Suprapubic skin (tissue), 4 donors: ENCODE data around the gene PLCXD3.

Experiments
- CTCF ChIP-seq, 2 donors: fragments of 200-600 bp in 1 of 2; fragments of 450-650 bp in 1 of 2; sonication (generic) in 1 of 2; IDR thresholded peaks; one replicate each; pipeline ENCODE4 v1.5.1; 2016 to 2019; ENCODE audit warnings: antibody characterized with exemption in 2 of 2, mild to moderate bottlenecking in 1 of 2, moderate library complexity in 1 of 2
- EP300 ChIP-seq: sonication (generic); formaldehyde crosslinking; IDR thresholded peaks from one replicate; pipeline ENCODE4 v1.6.1; 2017; ENCODE audit warnings: antibody characterized with exemption
- POLR2A ChIP-seq, 2 donors: fragments of 450-650 bp; IDR thresholded peaks; one replicate each; pipeline ENCODE4 v1.6.1; 2017; ENCODE audit warnings: antibody characterized with exemption in 2 of 2, mild to moderate bottlenecking in 2 of 2, moderate library complexity in 2 of 2
- POLR2AphosphoS5 ChIP-seq, 3 donors: sonication (generic); formaldehyde crosslinking; IDR thresholded peaks; one replicate each; pipeline ENCODE4 v1.6.1; 2017; ENCODE audit warnings: antibody characterized with exemption in 3 of 3

GRCh38 chr5:41312478-41313060, 197.8 kb downstream of the PLCXD3 start:
- TF ChIP-seq CTCF (IDR thresholded peaks at IDR 0.05) = no peak
- no peak for TF ChIP-seq POLR2A (IDR thresholded peaks at IDR 0.05)
- no peak for TF ChIP-seq POLR2AphosphoS5 (IDR thresholded peaks at IDR 0.05)
- no peak for TF ChIP-seq EP300
